ENCODE data around the gene AGBL1.

The AGBL1 gene

DNA sequence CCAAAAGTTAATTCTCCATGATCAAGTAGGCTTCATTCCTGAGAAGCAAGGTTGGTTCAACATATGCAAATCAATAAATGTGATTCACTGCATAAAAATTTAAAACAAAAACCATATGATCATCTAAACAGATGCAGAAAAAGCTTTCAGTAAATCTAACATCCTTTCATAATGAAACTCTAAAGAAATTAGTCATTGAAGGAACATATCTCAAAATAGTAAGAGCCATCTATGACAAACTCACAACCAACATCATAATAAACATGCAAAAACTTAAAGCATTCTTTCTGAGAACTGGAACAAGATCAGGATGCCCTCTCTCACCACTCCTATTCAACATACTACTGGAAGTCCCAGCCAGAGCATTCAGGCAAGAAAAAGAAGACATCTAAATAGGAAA, 254.1 kb downstream of the AGBL1 start:
- no peak for DNase-seq

DNA sequence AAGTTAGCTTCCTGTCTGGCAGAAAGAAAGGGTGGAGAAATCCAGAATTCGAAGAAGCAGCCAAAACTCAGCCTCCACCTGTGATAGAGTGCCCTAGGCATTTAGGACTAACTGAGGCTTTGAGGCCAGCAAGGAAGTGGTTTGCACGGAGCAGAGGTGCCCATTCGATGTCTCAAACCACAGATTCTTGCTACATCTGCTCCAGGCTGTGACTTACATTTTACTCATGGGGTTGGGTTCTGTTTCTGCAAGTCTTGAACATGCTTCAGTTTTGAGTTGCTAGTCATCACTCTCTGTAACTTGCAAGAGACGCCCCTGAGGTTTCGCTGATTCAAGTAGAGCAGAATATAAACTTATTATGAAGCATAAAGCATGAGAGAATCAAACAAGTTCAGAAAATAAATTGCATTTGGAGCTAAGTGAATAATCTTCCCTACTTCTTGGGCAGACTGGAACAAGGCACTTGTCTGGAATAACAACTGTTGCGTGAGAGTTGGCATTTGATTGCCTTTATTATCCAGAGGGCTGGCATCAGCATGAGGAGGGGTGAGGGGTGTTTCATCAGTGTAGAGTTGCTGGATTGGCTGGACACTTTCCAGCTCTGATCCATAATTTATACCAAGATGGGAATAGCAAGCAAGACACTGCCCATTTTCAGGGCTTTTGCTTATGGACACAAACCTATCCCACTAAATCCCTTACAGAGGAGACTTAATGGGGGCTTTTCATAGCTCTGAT, 256.5 kb downstream of the AGBL1 start:
- no peak for DNase-seq

DNA sequence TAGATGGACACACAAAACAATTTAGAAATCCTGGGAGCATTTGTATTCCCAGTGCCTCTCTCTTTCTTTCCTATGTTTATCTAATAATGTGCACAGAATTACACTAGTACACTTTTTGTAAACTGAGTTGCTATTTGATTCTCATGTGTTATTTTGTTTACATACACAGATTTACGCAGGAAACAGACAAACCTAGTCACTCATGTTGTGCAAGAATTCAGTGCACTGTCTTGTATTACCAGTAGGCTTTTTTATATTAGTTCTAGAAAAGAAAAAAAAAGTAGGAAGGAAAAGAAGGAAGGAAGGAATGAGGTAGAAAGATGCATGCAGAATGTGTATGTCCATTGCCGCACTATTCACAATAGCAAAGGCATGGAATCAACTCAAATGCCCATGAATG, 257.4 kb downstream of the AGBL1 start:
- no peak for DNase-seq

DNA sequence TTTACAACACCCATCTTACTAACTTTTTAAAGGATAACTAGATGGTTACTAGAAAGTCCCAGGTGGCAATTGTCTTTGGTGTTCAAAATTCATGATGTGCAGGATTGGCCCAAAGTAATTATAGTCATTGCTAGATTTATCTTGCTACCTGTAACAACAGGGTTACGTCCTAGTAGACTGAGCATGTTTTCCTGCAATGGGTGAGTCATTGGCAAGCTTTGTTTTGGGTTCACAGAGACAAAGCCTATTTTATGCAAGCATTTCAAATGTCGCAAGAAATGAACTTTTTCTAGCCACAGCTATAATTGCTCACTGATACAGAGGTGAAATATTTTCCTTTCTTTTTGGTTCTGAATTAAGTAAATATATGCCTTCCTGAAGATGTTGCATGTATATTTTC, 267.6 kb downstream of the AGBL1 start:
- no peak for DNase-seq

DNA sequence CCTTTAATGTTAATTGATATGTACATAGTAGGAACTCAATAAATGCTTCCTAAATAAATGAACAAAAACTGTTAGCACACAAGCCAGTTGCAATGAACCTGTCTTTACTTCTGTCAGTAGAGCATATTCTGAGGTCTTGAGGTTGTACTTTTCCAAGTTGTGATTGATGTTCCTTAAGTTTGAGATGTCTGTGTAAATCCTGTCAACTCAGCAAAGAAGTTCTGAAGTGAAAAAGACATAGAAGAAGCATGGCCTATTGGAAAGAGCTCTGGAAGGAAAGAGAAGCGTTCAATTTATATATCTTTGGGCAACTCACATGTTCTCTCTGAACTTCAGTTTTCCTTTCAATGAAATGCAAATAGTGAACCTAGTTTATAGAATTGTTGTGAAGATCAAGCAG, 269.9 kb downstream of the AGBL1 start:
- DNase-seq = no peak

GRCh38 chr15:86353213-86353612, 273.5 kb downstream of the AGBL1 start:
- no peak for DNase-seq

DNA sequence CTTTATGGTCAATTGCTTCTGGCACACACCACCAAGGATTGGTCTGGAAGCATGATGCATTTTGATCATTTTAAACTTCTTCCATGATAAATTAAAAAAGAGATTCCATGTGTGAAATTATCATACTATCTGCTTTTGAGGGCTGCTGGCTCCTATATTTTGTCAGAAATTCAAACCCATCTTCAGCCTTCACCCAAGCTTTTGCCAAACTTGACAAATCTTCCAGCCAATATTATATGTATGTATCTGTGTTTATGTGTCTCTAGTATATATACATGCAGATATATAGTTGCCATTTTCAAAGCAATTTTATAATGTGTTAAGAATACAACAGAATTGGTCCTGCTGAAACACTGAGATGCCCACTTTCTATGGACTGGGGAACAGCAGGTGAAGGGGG, 275.7 kb downstream of the AGBL1 start:
- no peak for DNase-seq

- DNase-seq = no peak
Measured at GRCh38 chr15:86355801-86356200, 276.1 kb downstream of the AGBL1 start.

DNA sequence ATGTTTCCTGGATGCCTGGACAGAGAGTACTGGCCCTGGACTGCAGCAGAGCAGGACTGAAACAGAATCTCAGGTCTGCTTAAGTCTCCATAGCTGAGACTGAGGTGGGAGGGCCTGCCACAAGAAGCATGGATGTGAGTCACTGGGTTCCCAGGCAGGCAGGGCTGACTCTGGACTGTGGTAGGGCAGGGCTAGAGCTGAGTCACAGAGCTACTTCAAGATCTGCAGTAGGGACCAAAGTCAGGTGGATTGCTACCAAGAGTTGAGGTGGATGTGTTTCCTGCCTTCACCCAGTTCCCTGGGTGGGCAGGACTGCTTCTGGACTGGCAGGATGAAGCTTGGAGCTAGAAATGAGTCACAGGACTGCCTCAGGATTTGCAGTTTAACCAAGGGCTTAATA, 282.9 kb downstream of the AGBL1 start:
- no peak for DNase-seq

GRCh38 chr15:86373147-86373546, 293.5 kb downstream of the AGBL1 start:
- DNase-seq = peak; percentile 13

GRCh38 chr15:86375733-86376280, 296.1 kb downstream of the AGBL1 start:
- DNase-seq = no peak

DNA sequence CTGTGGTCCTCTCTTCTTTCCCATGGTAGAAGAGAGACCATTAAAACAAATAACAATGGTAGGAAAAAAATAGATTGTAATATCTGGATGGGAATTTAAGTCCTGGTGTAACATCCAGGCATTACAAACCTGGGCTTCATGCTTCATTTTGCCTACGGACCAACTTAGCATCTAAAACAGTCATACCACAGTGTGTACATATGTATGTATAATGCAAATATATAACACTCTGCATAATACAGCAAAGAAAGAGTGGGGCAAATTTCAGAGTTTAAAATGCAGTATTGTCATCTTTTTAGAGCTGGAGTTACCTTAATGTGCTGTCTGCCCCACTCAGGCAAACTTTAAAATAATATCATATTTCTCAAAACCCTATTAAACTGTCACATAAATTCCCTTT, 298.2 kb downstream of the AGBL1 start:
- no peak for DNase-seq

DNA sequence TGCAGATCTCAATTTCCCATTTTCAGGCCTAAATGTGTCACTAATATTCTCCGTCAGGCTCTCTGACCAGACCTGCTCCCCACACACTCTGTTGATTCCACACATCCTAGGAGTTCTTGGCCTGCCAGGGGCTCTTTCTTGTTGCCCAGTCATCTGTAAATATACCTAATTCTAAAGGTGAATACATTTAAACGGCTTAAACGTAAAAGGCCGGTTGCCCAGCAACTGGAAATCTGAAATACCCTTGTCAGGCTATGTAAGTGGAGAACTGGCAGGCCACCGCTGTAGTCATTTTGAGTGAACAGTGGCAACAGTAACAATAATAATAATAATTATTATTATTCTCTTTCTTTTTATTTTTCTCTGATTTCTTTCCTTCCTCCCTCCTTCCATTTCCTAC, 302.7 kb downstream of the AGBL1 start:
- no peak for DNase-seq

DNA sequence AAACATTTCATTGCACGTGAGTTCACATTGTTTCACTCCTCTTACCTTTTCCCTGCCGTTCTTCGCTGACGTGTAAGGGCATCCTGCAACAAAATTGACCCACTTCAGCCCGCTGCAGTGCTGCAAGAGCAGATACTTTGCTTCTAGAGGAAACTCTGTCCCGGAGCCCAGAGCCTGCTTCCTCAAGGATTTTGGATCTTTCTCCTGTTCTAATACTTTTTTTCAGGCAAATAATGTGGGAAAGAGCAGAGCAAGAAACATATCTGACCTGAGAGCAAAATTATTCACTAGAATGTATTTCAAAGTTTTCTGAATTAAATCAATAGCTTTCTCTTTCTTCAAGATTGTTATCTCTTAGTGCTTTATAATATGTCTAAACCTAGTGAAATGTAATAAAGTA, 303.9 kb downstream of the AGBL1 start:
- DNase-seq = no peak

DNA sequence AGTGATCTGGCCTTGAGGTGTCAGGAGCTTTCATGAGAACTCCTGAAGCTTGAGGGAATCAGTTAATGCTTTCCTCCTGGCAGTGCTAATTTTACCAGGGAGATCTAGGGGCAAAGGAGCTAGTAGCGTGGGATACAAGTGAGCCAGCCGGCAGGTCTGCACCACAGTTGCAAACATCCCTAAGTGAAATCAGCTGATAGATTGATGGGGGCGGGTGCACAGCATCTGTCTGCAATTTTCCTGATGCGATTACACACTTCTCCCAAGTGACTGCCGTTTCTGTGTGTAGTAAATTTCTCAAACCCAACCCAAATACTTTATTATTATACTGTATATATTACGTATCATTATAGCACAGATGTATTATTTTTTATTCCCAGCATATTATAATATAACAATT, 304.5 kb downstream of the AGBL1 start:
- DNase-seq = peak; percentile 87

DNA sequence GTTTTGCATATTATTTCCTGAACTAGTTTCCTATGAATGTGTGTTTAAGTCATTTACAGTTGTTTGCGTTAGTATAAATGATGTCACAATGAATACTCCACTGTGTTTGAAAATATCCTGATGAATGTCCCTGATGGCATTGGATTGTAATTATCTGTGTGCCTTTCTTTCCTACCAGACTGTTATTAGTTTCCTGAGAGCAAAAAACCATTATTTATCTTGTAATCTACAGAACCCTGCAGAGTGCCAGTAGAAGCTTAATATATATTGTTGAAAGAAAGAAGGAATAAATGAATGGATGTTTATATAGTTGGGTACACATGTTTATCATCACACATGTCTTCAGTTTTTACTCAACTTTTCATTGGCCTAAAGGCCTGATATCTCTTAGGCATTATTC, 312.6 kb downstream of the AGBL1 start:
- DNase-seq = no peak

DNA sequence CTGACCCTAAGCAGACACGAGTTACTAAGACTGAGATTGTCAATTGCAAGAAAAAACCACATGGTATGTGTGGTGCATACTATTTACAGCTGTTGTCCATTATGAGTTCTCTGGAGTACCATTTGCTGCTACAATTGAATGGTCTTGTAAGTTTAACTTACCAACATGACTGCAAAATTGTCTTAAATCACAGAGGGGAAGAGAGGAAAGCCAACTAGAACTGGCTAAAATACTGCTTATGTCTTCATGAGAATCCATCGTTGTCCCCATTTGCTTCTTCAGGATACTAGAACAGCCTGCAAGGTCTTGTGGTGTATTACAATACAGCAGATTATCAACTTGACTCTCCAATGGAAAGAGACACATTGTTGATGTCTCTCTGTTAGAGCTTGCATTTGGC, 313.2 kb downstream of the AGBL1 start:
- DNase-seq = no peak

DNA sequence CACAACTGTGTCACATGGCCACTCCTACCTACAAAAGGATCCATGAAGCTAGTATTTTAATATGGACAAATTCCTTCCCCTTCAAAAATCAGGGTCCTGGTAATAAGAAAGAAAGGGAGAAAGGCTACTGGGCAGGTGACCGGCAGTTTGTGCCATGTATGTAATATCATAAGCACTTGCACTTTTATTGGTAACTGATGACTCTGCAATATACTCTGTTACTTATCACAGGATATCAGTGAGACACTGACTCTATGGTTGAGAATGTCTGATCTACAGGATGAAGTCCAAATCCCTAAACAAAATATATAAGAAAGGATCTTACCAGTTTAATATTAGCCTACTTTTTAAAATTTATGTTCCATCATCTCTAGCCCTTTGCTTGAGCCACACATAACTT, 315.2 kb downstream of the AGBL1 start:
- DNase-seq = no peak

- DNase-seq = no peak
Measured at GRCh38 chr15:86399041-86399954, 319.6 kb downstream of the AGBL1 start.

- DNase-seq = no peak
Measured at GRCh38 chr15:86403221-86403620, 323.6 kb downstream of the AGBL1 start.

DNA sequence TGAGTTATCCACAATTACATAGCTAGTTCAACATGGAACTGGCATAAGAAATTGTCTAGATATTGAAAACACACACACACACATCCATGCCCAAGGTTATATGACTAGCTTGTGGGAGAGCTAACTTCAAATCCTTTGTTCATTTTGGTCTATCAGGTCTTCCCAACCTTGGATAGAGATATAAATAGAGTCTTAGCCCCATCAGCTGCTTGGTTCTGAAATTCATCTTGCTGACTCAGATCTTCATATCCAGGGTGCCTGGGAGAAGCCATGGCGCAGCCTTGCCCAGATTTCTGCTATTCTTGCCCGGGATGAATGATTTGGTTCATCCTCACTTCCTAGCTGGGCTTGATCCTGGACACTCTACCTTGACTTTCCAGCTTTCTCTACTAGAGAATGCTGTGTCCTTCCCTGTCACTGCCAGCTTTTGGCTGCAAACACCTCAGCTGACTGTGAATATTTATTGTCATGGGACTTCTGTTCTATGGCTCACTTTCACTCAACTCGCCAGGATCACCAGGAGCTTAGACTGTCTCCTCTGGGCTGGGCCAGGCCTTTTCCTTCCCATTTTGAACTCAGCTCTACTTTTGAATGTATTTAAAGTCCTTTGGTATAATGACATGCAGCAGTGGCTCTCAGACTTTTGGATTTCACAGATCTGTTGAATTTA, 324.4 kb downstream of the AGBL1 start:
- DNase-seq = no peak

DNA sequence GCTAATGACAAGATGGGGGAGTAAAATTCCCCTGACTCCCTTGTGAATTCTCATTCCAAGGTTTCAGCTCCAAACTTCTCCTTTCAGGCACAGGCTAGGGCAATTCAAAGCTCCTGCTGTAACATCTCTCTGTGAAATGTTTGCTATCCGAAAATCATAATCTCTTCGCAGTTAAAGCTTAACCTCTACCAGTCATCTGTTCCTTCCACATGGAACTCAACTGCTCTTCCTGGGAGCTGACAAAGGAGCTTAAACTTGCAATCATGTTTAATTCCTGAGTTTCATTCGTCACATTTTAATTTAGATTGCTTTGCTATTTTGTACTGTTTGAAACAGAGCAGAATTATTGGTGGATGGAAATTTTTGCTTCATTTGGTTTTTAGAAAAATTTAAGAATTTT, 328.6 kb downstream of the AGBL1 start:
- no peak for DNase-seq

DNA sequence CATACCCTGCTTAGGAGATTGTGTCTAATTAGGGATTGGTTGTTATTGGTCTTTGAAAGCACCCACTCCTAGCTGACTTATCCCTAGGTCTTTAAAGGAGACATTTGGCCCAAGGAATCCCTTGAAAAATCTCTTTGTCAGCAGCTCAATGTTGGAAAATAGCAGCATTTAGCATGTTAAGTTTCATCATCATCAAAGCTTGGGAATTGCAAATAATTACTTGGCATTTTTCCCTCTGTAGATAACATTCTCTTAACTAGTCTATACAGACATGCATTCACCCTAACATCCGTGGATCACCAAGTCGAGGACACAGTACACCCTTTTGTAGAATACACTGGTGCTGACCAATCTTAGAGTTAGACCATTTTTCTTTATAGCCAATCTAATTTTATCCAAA, 332.2 kb downstream of the AGBL1 start:
- DNase-seq = no peak

GRCh38 chr15:86413191-86413590, 333.5 kb downstream of the AGBL1 start:
- DNase-seq = no peak
